HG03354 (cell line): ENCODE measurements around the gene VKORC1.

Source experiments
- ATAC-seq: cut with Tn5 transposase; IDR thresholded peaks from one replicate; pipeline ENCODE4 v1.9.1; 2021; ENCODE audit warnings: mild to moderate bottlenecking; ENCODE audit not compliant: unreplicated experiment, poor library complexity, severe bottlenecking

Gene VKORC1

GRCh38 chr16:31085411-31085810 is 9.2 kb downstream of the VKORC1 start:
- ATAC-seq = no peak

GRCh38 chr16:31084584-31085302 is 9.9 kb downstream of the VKORC1 start:
- no peak for ATAC-seq

GRCh38 chr16:31083981-31084380 is 10.6 kb downstream of the VKORC1 start:
- ATAC-seq = no peak

GRCh38 chr16:31083556-31083955 is 11.0 kb downstream of the VKORC1 start:
- no peak for ATAC-seq

- no peak for ATAC-seq
Observed at GRCh38 chr16:31083081-31083480, 11.5 kb downstream of the VKORC1 start.

GRCh38 chr16:31082368-31083045 is 12.1 kb downstream of the VKORC1 start:
- ATAC-seq = no peak

- no peak for ATAC-seq
Observed at GRCh38 chr16:31081428-31082351, 12.9 kb downstream of the VKORC1 start.

- no peak for ATAC-seq
Observed at GRCh38 chr16:31080756-31081419, 13.7 kb downstream of the VKORC1 start.

- no peak for ATAC-seq
Observed at GRCh38 chr16:31080035-31080629, 14.5 kb downstream of the VKORC1 start.

- no peak for ATAC-seq
Observed at GRCh38 chr16:31079342-31079944, 15.2 kb downstream of the VKORC1 start.

- no peak for ATAC-seq
Observed at GRCh38 chr16:31078597-31079341, 15.8 kb downstream of the VKORC1 start.

GRCh38 chr16:31077592-31078396 is 16.8 kb downstream of the VKORC1 start:
- no peak for ATAC-seq

GRCh38 chr16:31077024-31077423 is 17.6 kb downstream of the VKORC1 start:
- ATAC-seq = no peak

GRCh38 chr16:31076319-31076718 is 18.3 kb downstream of the VKORC1 start:
- no peak for ATAC-seq

- ATAC-seq = no peak
Observed at GRCh38 chr16:31074814-31075183, 19.8 kb downstream of the VKORC1 start.

- peak; percentile 78 for ATAC-seq
Observed at GRCh38 chr16:31073970-31074813, 20.4 kb downstream of the VKORC1 start, which contains the start of the genes ZNF646 and ZNF668. Gene ZNF646 (plus strand): TSS chr16:31074422. CDS start chr16:31076325, 1,903 bp downstream. Gene ZNF668 (minus strand): TSS chr16:31074240. CDS start chr16:31064459, 9,781 bp downstream.
